ENCODE measurements around the gene PHYKPL. TPM values are rescaled to one million over a fixed set of nuclear protein-coding genes. Genes with fewer than 3 reads are reported as not detected.

The PHYKPL gene
- total RNA-seq, 1 experiment from 2014 or later: 112 TPM

DNA sequence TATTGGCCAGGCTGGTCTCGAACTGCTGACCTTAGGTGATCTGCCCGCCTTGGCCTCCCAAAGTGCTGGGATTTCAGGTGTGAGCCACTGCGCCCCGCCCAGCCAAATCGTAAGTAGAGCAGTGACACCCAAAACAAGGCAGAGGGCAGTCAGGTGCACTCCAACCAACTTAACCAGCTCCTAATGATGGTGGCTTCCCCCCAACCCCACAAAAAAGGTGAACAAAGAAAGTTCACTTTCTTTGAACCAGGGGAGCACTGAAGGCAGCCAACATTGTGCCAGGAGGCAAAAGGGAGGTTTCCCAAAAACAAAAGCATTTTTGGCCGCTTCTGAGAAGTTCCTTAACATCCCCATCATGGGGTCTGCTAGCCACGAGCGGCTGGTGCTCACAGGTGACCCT, 55.0 kb downstream of the PHYKPL start:
- no peak for TF ChIP-seq CTCF (IDR thresholded peaks at IDR 0.05; ENCODE audit: unreplicated experiment)
- H3K27ac Mint-ChIP-seq (ENCODE audit: low read depth, unreplicated experiment): no peak overlapping the region
- H3K27me3 Mint-ChIP-seq (ENCODE audit: insufficient read depth, unreplicated experiment): no peaks in the 10 kb centered on the region
- CTCF ChIA-PET: interaction anchor here (1.3 kb wide), 1 partner anchor 102 kb away, joined by 3 read pairs; no protein-coding TSS in a partner anchor
- no peak for DNase-seq (ENCODE audit: unreplicated experiment)
- intact Hi-C loops (cut with micrococcal nuclease): no loop called here
- POLR2A ChIA-PET: interaction anchor here (0.7 kb wide), 1 partner anchor 17 kb away, joined by 3 read pairs; no protein-coding TSS in a partner anchor
- BruUV-seq (replicated peaks): no TSS peak
- no peak overlapping the region for H3K4me3 Mint-ChIP-seq (ENCODE audit: unreplicated experiment)
- no peaks in the 10 kb centered on the region for H3K36me3 Mint-ChIP-seq (ENCODE audit: insufficient read depth, unreplicated experiment)
- no peaks in the 10 kb centered on the region for H3K9me3 Mint-ChIP-seq (ENCODE audit: unreplicated experiment)
- no peaks in the 10 kb centered on the region for H3K4me1 Mint-ChIP-seq (ENCODE audit: insufficient read depth, unreplicated experiment)

DNA sequence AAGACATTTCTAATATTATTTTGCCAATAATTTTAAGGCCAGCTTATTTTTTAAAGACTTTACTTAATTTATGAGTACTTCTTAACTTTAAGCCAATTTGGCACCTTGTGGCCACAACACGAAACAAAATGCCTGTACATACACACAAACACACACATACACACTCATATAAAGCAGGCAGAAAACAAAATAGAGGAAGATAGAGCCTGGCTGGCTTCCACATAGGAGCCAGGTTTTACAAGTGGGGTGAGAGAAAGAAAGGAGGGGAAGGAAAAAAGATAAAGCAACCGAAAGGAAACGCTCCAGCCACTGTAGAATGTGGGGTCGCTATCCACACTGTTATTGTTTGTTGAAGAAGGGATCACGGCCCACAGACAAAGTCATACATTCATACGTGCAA, 55.8 kb downstream of the PHYKPL start:
- intact Hi-C loops (cut with micrococcal nuclease): no loop called here
- Mint-ChIP-seq H3K27me3 (ENCODE audit: insufficient read depth, unreplicated experiment) (no peaks in the 10 kb centered on the region), H3K4me3 (ENCODE audit: unreplicated experiment) (no peak overlapping the region), H3K9me3 (ENCODE audit: unreplicated experiment) (no peaks in the 10 kb centered on the region), H3K4me1 (ENCODE audit: insufficient read depth, unreplicated experiment) (no peaks in the 10 kb centered on the region), H3K27ac (ENCODE audit: low read depth, unreplicated experiment) (no peak overlapping the region), H3K36me3 (ENCODE audit: insufficient read depth, unreplicated experiment) (no peaks in the 10 kb centered on the region)
- no peak for TF ChIP-seq CTCF (IDR thresholded peaks at IDR 0.05; ENCODE audit: unreplicated experiment)
- CTCF ChIA-PET: no interaction called here
- POLR2A ChIA-PET: interaction anchor here (0.7 to 0.8 kb wide), 2 partner anchors 101 to 395 kb away, joined by 3 read pairs; no protein-coding TSS in a partner anchor
- no TSS peak for BruUV-seq (replicated peaks)
- no peak for DNase-seq (ENCODE audit: unreplicated experiment)

DNA sequence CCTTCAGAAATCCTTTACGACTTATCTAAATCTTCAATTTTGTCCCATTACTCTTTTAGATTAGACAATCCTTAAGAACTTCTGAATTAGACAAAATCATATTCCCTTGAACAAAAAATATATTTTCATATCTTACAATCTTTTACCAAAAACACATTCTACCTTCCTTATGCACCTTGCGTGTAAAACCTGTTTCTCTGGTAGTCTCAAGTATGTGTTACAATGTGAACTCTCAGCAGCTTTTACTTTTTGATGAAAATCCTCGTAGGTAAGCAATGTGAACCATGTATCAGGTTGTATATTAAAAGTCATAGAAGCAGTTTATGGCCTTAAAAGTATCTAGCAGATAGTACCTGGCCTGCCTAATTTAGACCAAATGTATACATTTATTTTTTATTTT, 58.1 kb downstream of the PHYKPL start:
- Mint-ChIP-seq H3K4me3 (ENCODE audit: unreplicated experiment) (no peak overlapping the region), H3K27ac (ENCODE audit: low read depth, unreplicated experiment) (no peak overlapping the region), H3K9me3 (ENCODE audit: unreplicated experiment) (no peaks in the 10 kb centered on the region), H3K27me3 (ENCODE audit: insufficient read depth, unreplicated experiment) (no peaks in the 10 kb centered on the region), H3K36me3 (ENCODE audit: insufficient read depth, unreplicated experiment) (no peaks in the 10 kb centered on the region), H3K4me1 (ENCODE audit: insufficient read depth, unreplicated experiment) (no peaks in the 10 kb centered on the region)
- no peak for DNase-seq (ENCODE audit: unreplicated experiment)
- intact Hi-C loops (cut with micrococcal nuclease): loop anchor here (5.0 kb wide), 1 partner anchor 552 kb away; no protein-coding TSS in a partner anchor
- CTCF ChIA-PET: interaction anchor here (0.6 to 1.0 kb wide), 3 partner anchors 98 to 1022 kb away, joined by 3 to 4 read pairs (median 3); no protein-coding TSS in a partner anchor
- BruUV-seq (replicated peaks): no TSS peak
- POLR2A ChIA-PET: interaction anchor here (0.6 to 1.3 kb wide), 3 partner anchors 12 to 149 kb away, joined by 4 to 5 read pairs (median 5); partner anchors contain the start of gene HNRNPAB
- TF ChIP-seq CTCF (IDR thresholded peaks at IDR 0.05; ENCODE audit: unreplicated experiment): no peak

- BruUV-seq (replicated peaks): no TSS peak
- no peaks in the 10 kb centered on the region for H3K9me3 Mint-ChIP-seq (ENCODE audit: unreplicated experiment)
These were observed 62.1 kb downstream of the PHYKPL start for GRCh38 chr5:178170455-178170854.

More at GRCh38 chr5:178170455-178170854, 62.1 kb downstream of the PHYKPL start:
- Mint-ChIP-seq H3K4me1 (ENCODE audit: insufficient read depth, unreplicated experiment) (no peaks in the 10 kb centered on the region), H3K27ac (ENCODE audit: low read depth, unreplicated experiment) (no peak overlapping the region), H3K36me3 (ENCODE audit: insufficient read depth, unreplicated experiment) (no peaks in the 10 kb centered on the region), H3K27me3 (ENCODE audit: insufficient read depth, unreplicated experiment) (no peaks in the 10 kb centered on the region), H3K4me3 (ENCODE audit: unreplicated experiment) (no peak overlapping the region)
- TF ChIP-seq CTCF (IDR thresholded peaks at IDR 0.05; ENCODE audit: unreplicated experiment): no peak
- ChIA-PET CTCF (interaction anchor here (1.0 to 1.6 kb wide), 3 partner anchors 20 to 95 kb away, joined by 3 to 5 read pairs (median 4); no protein-coding TSS in a partner anchor), POLR2A (interaction anchor here (1.0 kb wide), 1 partner anchor 34 kb away, joined by 3 read pairs; the partner anchor contains the start of gene HNRNPAB)
- intact Hi-C loops (cut with micrococcal nuclease): loop anchor here (5.0 kb wide), 1 partner anchor 548 kb away; no protein-coding TSS in a partner anchor
- no peak for DNase-seq (ENCODE audit: unreplicated experiment)

Measured in MCF 10A (cell line).